ENCODE data around the gene BICD1.
A peak's percentile ranks its signal among the peaks of the same experiment; 100 is the strongest.
"Not testable (repeated sequence)": the region's sequence is repeated elsewhere in the genome, so short reads cannot be mapped to it uniquely, and the experiment has no call there.

Gene BICD1

DNA sequence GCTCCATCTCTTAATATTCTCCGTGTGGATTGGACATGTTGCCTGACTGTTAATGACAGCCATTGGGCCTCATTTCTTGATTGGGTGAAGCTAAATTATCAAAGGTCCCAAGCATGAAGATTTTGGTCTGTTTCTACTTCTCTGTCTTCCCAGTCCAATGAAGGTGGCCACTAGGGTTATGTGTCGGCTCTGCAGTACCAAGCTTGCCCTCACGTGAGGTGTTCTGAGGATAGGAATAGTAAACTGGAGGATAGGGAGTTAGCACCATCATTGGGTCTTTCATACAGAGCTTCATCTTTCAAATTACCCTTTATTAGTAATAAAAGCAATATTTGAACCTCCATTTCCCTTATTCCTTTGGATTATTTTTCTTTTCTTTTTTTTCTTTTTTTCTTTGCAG lies 21.9 kb upstream of the BICD1 start:
- no peak overlapping the region for H3K27ac ChIP-seq
- TF ChIP-seq ZFX (IDR thresholded peaks at IDR 0.05) (no peak), CTCF (conservative IDR thresholded peaks at IDR 0.05) (no peak)

GRCh38 chr12:32087306-32087705 lies 19.3 kb upstream of the BICD1 start:
- TF ChIP-seq ZFX (IDR thresholded peaks at IDR 0.05), result no peak

GRCh38 chr12:32089156-32089555 lies 17.5 kb upstream of the BICD1 start:
- TF ChIP-seq ZFX (IDR thresholded peaks at IDR 0.05), result no peak
- no peak for TF ChIP-seq CTCF (conservative IDR thresholded peaks at IDR 0.05)
- H3K27ac ChIP-seq, result no peak overlapping the region

More at GRCh38 chr12:32087306-32087705, 19.3 kb upstream of the BICD1 start:
- no peak overlapping the region for H3K27ac ChIP-seq

DNA sequence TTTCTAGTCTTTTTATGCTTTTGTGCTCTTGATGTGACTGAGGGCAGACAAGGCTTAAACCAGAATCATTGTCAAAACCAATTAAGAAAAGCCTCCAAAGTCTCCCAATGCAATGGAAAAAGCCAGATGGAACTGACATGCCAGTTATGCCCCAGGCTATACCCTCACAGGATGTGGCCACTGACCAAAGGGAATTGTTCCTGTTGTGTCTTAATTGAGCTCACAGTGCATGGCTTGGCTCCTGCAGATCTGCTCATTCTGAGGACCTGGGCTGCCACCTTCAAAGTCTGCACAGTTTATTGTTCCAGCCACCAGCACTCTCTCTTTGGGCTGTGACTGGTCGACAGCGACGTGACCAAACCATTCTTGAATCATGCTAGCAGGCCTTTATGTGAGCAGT lies 17.1 kb upstream of the BICD1 start:
- TF ChIP-seq CTCF (conservative IDR thresholded peaks at IDR 0.05) (no peak), ZFX (IDR thresholded peaks at IDR 0.05) (no peak)

DNA sequence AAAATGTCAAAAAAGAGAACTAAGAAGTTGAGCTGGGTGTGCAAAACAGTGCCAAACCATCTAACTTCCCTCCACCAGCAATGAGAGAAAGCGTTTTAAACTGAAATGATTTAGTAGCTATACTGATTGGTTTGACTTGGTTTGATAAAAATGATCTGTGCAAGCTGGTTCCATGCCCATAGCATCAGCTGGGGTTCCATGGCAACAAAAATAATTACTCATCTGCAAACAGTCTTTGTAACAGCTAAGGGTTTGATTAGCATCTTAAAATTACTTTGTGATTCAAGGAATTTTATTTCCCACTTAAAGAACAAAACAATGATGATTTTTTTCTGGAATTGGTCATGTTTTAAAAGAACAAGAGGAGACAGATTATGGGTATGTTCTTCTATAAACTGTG lies 15.0 kb upstream of the BICD1 start:
- H3K27ac ChIP-seq, result no peak overlapping the region
- no peak for TF ChIP-seq CTCF (conservative IDR thresholded peaks at IDR 0.05)
- TF ChIP-seq ZFX (IDR thresholded peaks at IDR 0.05), result no peak

More for the DNA sequence above, 17.1 kb upstream of the BICD1 start:
- H3K27ac ChIP-seq, result no peak overlapping the region

DNA sequence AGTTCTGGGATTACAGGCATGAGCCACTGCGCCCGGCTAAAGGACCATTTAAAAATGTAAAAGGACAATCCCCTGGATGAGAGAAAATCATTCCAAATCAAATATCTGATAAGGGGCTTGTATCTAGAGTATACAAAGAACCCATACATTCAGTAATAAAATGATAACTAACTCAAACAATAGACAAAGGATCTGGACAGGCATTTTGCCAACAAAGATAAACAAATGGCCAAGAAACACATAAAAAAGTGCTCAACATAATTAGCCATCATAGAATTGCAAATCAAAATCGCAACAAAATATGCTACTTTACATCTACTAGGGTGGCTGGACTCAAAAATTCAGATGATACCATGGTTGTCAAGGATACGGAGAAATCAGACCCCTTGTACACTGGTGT lies 8.5 kb upstream of the BICD1 start:
- peak overlapping the region; percentile 33; the same call in 1 of the 2 replicates for H3K27ac ChIP-seq
- no peak for TF ChIP-seq ZFX (IDR thresholded peaks at IDR 0.05)

GRCh38 chr12:32099275-32099674 lies 7.4 kb upstream of the BICD1 start:
- H3K27ac ChIP-seq, result not testable (repeated sequence)

GRCh38 chr12:32100361-32100760 lies 6.3 kb upstream of the BICD1 start:
- TF ChIP-seq ZFX (IDR thresholded peaks at IDR 0.05), result no peak
- TF ChIP-seq CTCF (conservative IDR thresholded peaks at IDR 0.05), result no peak
- H3K27ac ChIP-seq, result no peak overlapping the region

DNA sequence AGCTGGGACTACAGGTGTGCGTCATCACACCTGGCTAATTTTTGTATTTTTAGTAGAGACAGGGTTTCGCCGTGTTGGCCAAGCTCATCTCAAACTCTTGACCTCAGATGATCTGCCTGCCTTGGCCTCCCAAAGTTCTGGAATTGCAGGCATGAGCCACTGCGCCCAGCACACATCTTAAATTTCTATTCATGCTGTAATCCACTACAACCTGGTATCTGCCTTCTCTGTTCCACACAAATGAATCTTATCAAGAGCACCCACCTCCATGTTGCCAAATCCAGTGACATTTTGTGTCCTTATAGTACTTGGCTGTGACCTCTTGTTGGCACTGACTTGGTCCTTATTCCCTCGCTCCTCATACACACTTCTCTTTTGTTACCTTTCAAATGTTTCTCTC lies 5.8 kb upstream of the BICD1 start:
- TF ChIP-seq CTCF (conservative IDR thresholded peaks at IDR 0.05) (no peak), ZFX (IDR thresholded peaks at IDR 0.05) (no peak)
- H3K27ac ChIP-seq, result no peak overlapping the region
